Activated CD4-positive, alpha-beta T cell treated with anti-CD3 and anti-CD28 coated beads, Interleukin-2, amount 50 U/mL, for 24 hours (primary cell): ENCODE measurements around the gene RBKS.

Experiments used
- DNase-seq, 2 donors: peaks; one replicate each; pipeline ENCODE4 v3.0.0-alpha.2; 2020; ENCODE audit warnings: low read depth in 1 of 2, low spot score in 1 of 2

The RBKS gene

GRCh38 chr2:27890146-27890923, at the start of gene RBKS, which contains the start of gene BABAM2:
TSS of gene RBKS (minus strand) at chr2:27890387. CDS start at chr2:27890345, 42 bp downstream.
TSS of gene BABAM2 (plus strand) at chr2:27890729. CDS start at chr2:27894557, 3,828 bp downstream.
- DNase-seq: peak; percentile 80

- no peak for DNase-seq
Observed at GRCh38 chr2:27935026-27935425, 44.8 kb upstream of the RBKS start.

- no peak for DNase-seq
Observed at GRCh38 chr2:27932396-27932795, 42.2 kb upstream of the RBKS start.

- no peak for DNase-seq
Observed at GRCh38 chr2:27931361-27931950, 41.3 kb upstream of the RBKS start.

- no peak for DNase-seq
Observed at GRCh38 chr2:27929916-27930486, 39.8 kb upstream of the RBKS start.

GRCh38 chr2:27925766-27926472, 35.7 kb upstream of the RBKS start:
- no peak for DNase-seq

GRCh38 chr2:27922842-27923241, 32.7 kb upstream of the RBKS start:
- DNase-seq: no peak

GRCh38 chr2:27921880-27922547, 31.8 kb upstream of the RBKS start:
- DNase-seq: no peak

- DNase-seq: no peak
Observed at GRCh38 chr2:27921424-27921823, 31.2 kb upstream of the RBKS start.

GRCh38 chr2:27920148-27920885, 30.1 kb upstream of the RBKS start:
- DNase-seq: no peak

GRCh38 chr2:27916293-27916995, 26.3 kb upstream of the RBKS start:
- DNase-seq: no peak

- DNase-seq: no peak
Observed at GRCh38 chr2:27915874-27916273, 25.7 kb upstream of the RBKS start.

- DNase-seq: no peak
Observed at GRCh38 chr2:27915191-27915590, 25.0 kb upstream of the RBKS start.

- DNase-seq: no peak
Observed at GRCh38 chr2:27914805-27915175, 24.6 kb upstream of the RBKS start.

GRCh38 chr2:27914041-27914804, 24.0 kb upstream of the RBKS start:
- DNase-seq: no peak

GRCh38 chr2:27912512-27912911, 22.3 kb upstream of the RBKS start:
- DNase-seq: no peak

GRCh38 chr2:27911458-27912210, 21.4 kb upstream of the RBKS start:
- no peak for DNase-seq

- DNase-seq: no peak
Observed at GRCh38 chr2:27909901-27910300, 19.7 kb upstream of the RBKS start.
